Duodenal mucosa (tissue), 2 donors: ENCODE data around the gene TLR4.

Experiments used
- H3K27ac ChIP-seq: one replicate; pipeline ENCODE4 v1.7.0; 2013; ENCODE audit warnings: low read depth, low read length
- H3K27me3 ChIP-seq, 2 donors: one replicate each; pipeline ENCODE4 v1.7.0; 2013; ENCODE audit warnings: low read length in 2 of 2, control low read depth in 1 of 2; ENCODE audit not compliant: insufficient read depth in 2 of 2, control insufficient read depth in 1 of 2
- H3K36me3 ChIP-seq, 2 donors: one replicate each; pipeline ENCODE4 v1.7.0; 2013; ENCODE audit warnings: low read length in 2 of 2, control low read depth in 1 of 2; ENCODE audit not compliant: insufficient read depth in 2 of 2, control insufficient read depth in 1 of 2
- H3K4me1 ChIP-seq, 2 donors: one replicate each; pipeline ENCODE4 v1.7.0; 2013; ENCODE audit warnings: low read length in 2 of 2, control low read depth in 1 of 2; ENCODE audit not compliant: insufficient read depth in 2 of 2, control insufficient read depth in 1 of 2
- H3K4me3 ChIP-seq, 2 donors: one replicate each; pipeline ENCODE4 v1.7.0; 2013; ENCODE audit warnings: low read length in 2 of 2, low read depth in 1 of 2
- H3K9ac ChIP-seq, 2 donors: one replicate each; pipeline ENCODE4 v1.7.0; 2013; ENCODE audit warnings: low read length in 2 of 2, low read depth in 1 of 2
- H3K9me3 ChIP-seq, 2 donors: one replicate each; pipeline ENCODE4 v1.7.0; 2013; ENCODE audit warnings: low read length in 2 of 2, control low read depth in 1 of 2; ENCODE audit not compliant: control insufficient read depth in 1 of 2

The TLR4 gene

GRCh38 chr9:117722108-117722761 is 18.0 kb downstream of the TLR4 start:
- no peak overlapping the region for H3K27ac ChIP-seq
- no peaks in the 10 kb centered on the region for H3K9me3 ChIP-seq
- no peak overlapping the region for H3K9ac ChIP-seq
- no peaks in the 10 kb centered on the region for H3K27me3 ChIP-seq
- H3K4me3 ChIP-seq = no peak overlapping the region
- peaks cover 5 to 26% of the 10 kb centered on the region in 2 donors for H3K4me1 ChIP-seq
- no peaks in the 10 kb centered on the region for H3K36me3 ChIP-seq

GRCh38 chr9:117723986-117724625 is 19.9 kb downstream of the TLR4 start:
- Histone ChIP-seq H3K9ac (no peak overlapping the region), H3K36me3 (no peaks in the 10 kb centered on the region), H3K27me3 (no peaks in the 10 kb centered on the region), H3K9me3 (no peaks in the 10 kb centered on the region), H3K4me1 (peaks cover 5 to 20% of the 10 kb centered on the region in 2 donors), H3K4me3 (no peak overlapping the region), H3K27ac (no peak overlapping the region)

- Histone ChIP-seq H3K4me3 (no peak overlapping the region), H3K9me3 (no peaks in the 10 kb centered on the region), H3K36me3 (no peaks in the 10 kb centered on the region), H3K4me1 (peaks cover 0 to 16% of the 10 kb centered on the region in 2 donors), H3K9ac (no peak overlapping the region), H3K27ac (no peak overlapping the region), H3K27me3 (no peaks in the 10 kb centered on the region)
Observed at GRCh38 chr9:117725426-117725887, 21.3 kb downstream of the TLR4 start.

GRCh38 chr9:117729375-117729774 is 25.2 kb downstream of the TLR4 start:
- Histone ChIP-seq H3K4me1 (peaks cover 0 to 17% of the 10 kb centered on the region in 2 donors), H3K9ac (no peak overlapping the region), H3K36me3 (no peaks in the 10 kb centered on the region), H3K27me3 (no peaks in the 10 kb centered on the region), H3K27ac (no peak overlapping the region), H3K9me3 (no peaks in the 10 kb centered on the region), H3K4me3 (no peak overlapping the region)

- Histone ChIP-seq H3K27me3 (no peaks in the 10 kb centered on the region), H3K9me3 (no peaks in the 10 kb centered on the region), H3K9ac (no peak overlapping the region), H3K27ac (no peak overlapping the region), H3K4me1 (peaks cover 0 to 10% of the 10 kb centered on the region in 2 donors), H3K4me3 (no peak overlapping the region), H3K36me3 (no peaks in the 10 kb centered on the region)
Observed at GRCh38 chr9:117732494-117732893, 28.3 kb downstream of the TLR4 start.

- H3K27ac ChIP-seq = no peak overlapping the region
- H3K9me3 ChIP-seq = no peaks in the 10 kb centered on the region
- peaks cover 0 to 10% of the 10 kb centered on the region in 2 donors for H3K4me1 ChIP-seq
- no peak overlapping the region for H3K9ac ChIP-seq
- H3K36me3 ChIP-seq = no peaks in the 10 kb centered on the region
- no peak overlapping the region for H3K4me3 ChIP-seq
- no peaks in the 10 kb centered on the region for H3K27me3 ChIP-seq
Observed at GRCh38 chr9:117733465-117733864, 29.3 kb downstream of the TLR4 start.

GRCh38 chr9:117734082-117734481 is 29.9 kb downstream of the TLR4 start:
- Histone ChIP-seq H3K4me1 (peaks cover 0 to 10% of the 10 kb centered on the region in 2 donors), H3K9ac (no peak overlapping the region), H3K9me3 (no peaks in the 10 kb centered on the region), H3K36me3 (no peaks in the 10 kb centered on the region), H3K27me3 (no peaks in the 10 kb centered on the region), H3K27ac (no peak overlapping the region), H3K4me3 (no peak overlapping the region)

GRCh38 chr9:117734523-117735314 is 30.5 kb downstream of the TLR4 start:
- H3K4me3 ChIP-seq = no peak overlapping the region
- H3K9ac ChIP-seq = no peak overlapping the region
- H3K27ac ChIP-seq = no peak overlapping the region
- peaks cover 0 to 10% of the 10 kb centered on the region in 2 donors for H3K4me1 ChIP-seq
- no peaks in the 10 kb centered on the region for H3K27me3 ChIP-seq
- H3K9me3 ChIP-seq = no peaks in the 10 kb centered on the region
- H3K36me3 ChIP-seq = no peaks in the 10 kb centered on the region

- H3K27ac ChIP-seq = no peak overlapping the region
Observed at GRCh38 chr9:117737721-117738226, 33.6 kb downstream of the TLR4 start.

GRCh38 chr9:117739206-117739605 is 35.0 kb downstream of the TLR4 start:
- Histone ChIP-seq H3K4me1 (no peaks in the 10 kb centered on the region), H3K36me3 (no peaks in the 10 kb centered on the region), H3K27me3 (peaks cover 5 to 10% of the 10 kb centered on the region in 2 donors), H3K4me3 (no peak overlapping the region), H3K9ac (no peak overlapping the region), H3K9me3 (no peaks in the 10 kb centered on the region), H3K27ac (no peak overlapping the region)

More at GRCh38 chr9:117737721-117738226, 33.6 kb downstream of the TLR4 start:
- no peak overlapping the region for H3K4me3 ChIP-seq
- no peak overlapping the region for H3K9ac ChIP-seq
- no peaks in the 10 kb centered on the region for H3K9me3 ChIP-seq
- no peaks in the 10 kb centered on the region for H3K36me3 ChIP-seq
- peaks cover 0 to 9% of the 10 kb centered on the region in 2 donors for H3K4me1 ChIP-seq
- no peaks in the 10 kb centered on the region for H3K27me3 ChIP-seq
